ENCODE results near the gene EPHB4.
A peak's percentile ranks its signal among the peaks of the same experiment; 100 is the strongest.
"Not testable (repeated sequence)": the region's sequence is repeated elsewhere in the genome, so short reads cannot be mapped to it uniquely, and the experiment has no call there.

The EPHB4 gene

GRCh38 chr7:100811480-100811879 lies 15.8 kb downstream of the EPHB4 start:
- Histone ChIP-seq H3K9me3 (ENCODE audit: severe bottlenecking) (no peaks in the 10 kb centered on the region), H3K4me3 (ENCODE audit: low read depth, low read length) (no peak overlapping the region), H3K27me3 (ENCODE audit: insufficient read depth, low read depth, severe bottlenecking) (peaks cover 3% of the 10 kb centered on the region), H3K36me3 (no peaks in the 10 kb centered on the region), H3K27ac (no peak overlapping the region)
- DNase-seq = no peak
- no peak for TF ChIP-seq CTCF (IDR thresholded peaks at IDR 0.05; ENCODE audit: low read depth, low read length)

- no peaks in the 10 kb centered on the region for H3K9me3 ChIP-seq (ENCODE audit: severe bottlenecking)
- H3K27ac ChIP-seq = no peak overlapping the region
- H3K4me3 ChIP-seq (ENCODE audit: low read depth, low read length) = no peak overlapping the region
- peaks cover 3% of the 10 kb centered on the region for H3K27me3 ChIP-seq (ENCODE audit: insufficient read depth, low read depth, severe bottlenecking)
- H3K36me3 ChIP-seq = no peaks in the 10 kb centered on the region
- TF ChIP-seq CTCF (IDR thresholded peaks at IDR 0.05; ENCODE audit: low read depth, low read length) = no peak
- no peak for DNase-seq
Observed at GRCh38 chr7:100808354-100808875, 18.9 kb downstream of the EPHB4 start.

- not testable (repeated sequence) for H3K27me3 ChIP-seq (ENCODE audit: insufficient read depth, low read depth, severe bottlenecking); H3K4me3 ChIP-seq (ENCODE audit: low read depth, low read length); DNase-seq; H3K27ac ChIP-seq; H3K36me3 ChIP-seq; H3K9me3 ChIP-seq (ENCODE audit: severe bottlenecking)
Observed at GRCh38 chr7:100806883-100807282, 20.4 kb downstream of the EPHB4 start.

GRCh38 chr7:100806276-100806675 lies 21.0 kb downstream of the EPHB4 start:
- Histone ChIP-seq H3K9me3 (ENCODE audit: severe bottlenecking) (no peaks in the 10 kb centered on the region), H3K27ac (no peak overlapping the region), H3K4me3 (ENCODE audit: low read depth, low read length) (no peak overlapping the region), H3K36me3 (no peaks in the 10 kb centered on the region), H3K27me3 (ENCODE audit: insufficient read depth, low read depth, severe bottlenecking) (peaks cover 3% of the 10 kb centered on the region)
- TF ChIP-seq CTCF (IDR thresholded peaks at IDR 0.05; ENCODE audit: low read depth, low read length) = no peak
- no peak for DNase-seq

GRCh38 chr7:100804681-100805431 lies 22.5 kb downstream of the EPHB4 start:
- Histone ChIP-seq H3K9me3 (ENCODE audit: severe bottlenecking) (no peaks in the 10 kb centered on the region), H3K27me3 (ENCODE audit: insufficient read depth, low read depth, severe bottlenecking) (peaks cover 13% of the 10 kb centered on the region), H3K36me3 (no peaks in the 10 kb centered on the region), H3K27ac (no peak overlapping the region), H3K4me3 (ENCODE audit: low read depth, low read length) (no peak overlapping the region)
- no peak for TF ChIP-seq CTCF (IDR thresholded peaks at IDR 0.05; ENCODE audit: low read depth, low read length)
- no peak for DNase-seq

- Histone ChIP-seq H3K36me3 (no peaks in the 10 kb centered on the region), H3K27me3 (ENCODE audit: insufficient read depth, low read depth, severe bottlenecking) (peaks cover 26% of the 10 kb centered on the region), H3K9me3 (ENCODE audit: severe bottlenecking) (no peaks in the 10 kb centered on the region), H3K4me3 (ENCODE audit: low read depth, low read length) (peak overlapping the region; percentile 22), H3K27ac (no peak overlapping the region)
- no peak for TF ChIP-seq CTCF (IDR thresholded peaks at IDR 0.05; ENCODE audit: low read depth, low read length)
- DNase-seq = peak; percentile 90
Observed at GRCh38 chr7:100803398-100804161, 23.7 kb downstream of the EPHB4 start.
